A673 (cell line): ENCODE results near the gene FDXR.

Experiments
- EZH2 ChIP-seq: fragments of 200-600 bp; sonication (generic); IDR thresholded peaks from 2 replicates; pipeline ENCODE4 v1.6.1; 2017; ENCODE audit warnings: borderline replicate concordance, low read depth, mild to moderate bottlenecking, mixed read lengths, antibody characterized with exemption, low read length; ENCODE audit not compliant: poor library complexity, severe bottlenecking
- TF ChIP-seq, protein P1 (sequence below): fragments of 300-800, 200-600 bp; sonication (generic); conservative IDR thresholded peaks from 2 replicates; pipeline ENCODE4 v1.5.1; 2017; ENCODE audit warnings: low read depth, mild to moderate bottlenecking, antibody characterized with exemption, low read length, moderate library complexity, mixed read lengths

DNA sequence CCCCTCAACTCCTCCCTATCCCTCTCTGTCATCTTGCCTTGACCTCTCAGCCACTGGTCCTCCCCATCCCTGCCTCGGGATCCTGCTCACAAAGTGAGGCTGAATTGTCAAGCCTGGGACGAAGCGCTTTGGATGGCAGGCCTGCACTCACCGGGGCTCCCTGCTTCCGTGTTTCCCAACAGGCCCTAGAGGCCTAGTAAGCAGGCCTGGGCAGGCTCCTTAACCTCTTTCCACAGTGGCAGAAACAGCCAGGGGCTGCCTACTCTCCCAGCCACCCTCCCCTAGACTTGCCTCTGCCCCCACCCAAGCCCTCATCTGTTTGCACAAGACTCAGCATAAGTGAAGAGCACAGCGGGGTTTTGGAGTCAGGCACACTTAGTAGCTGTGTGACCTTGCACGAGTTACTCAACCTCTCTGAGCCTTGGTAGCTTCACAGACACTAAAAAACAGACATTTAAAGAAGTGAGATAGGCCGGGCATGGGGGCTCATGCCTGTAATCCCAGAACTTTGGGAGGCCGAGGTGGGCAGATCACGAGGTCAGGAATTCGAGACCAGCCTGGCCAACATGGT, 25.7 kb upstream of the FDXR start:
- TF ChIP-seq, protein P1, sequence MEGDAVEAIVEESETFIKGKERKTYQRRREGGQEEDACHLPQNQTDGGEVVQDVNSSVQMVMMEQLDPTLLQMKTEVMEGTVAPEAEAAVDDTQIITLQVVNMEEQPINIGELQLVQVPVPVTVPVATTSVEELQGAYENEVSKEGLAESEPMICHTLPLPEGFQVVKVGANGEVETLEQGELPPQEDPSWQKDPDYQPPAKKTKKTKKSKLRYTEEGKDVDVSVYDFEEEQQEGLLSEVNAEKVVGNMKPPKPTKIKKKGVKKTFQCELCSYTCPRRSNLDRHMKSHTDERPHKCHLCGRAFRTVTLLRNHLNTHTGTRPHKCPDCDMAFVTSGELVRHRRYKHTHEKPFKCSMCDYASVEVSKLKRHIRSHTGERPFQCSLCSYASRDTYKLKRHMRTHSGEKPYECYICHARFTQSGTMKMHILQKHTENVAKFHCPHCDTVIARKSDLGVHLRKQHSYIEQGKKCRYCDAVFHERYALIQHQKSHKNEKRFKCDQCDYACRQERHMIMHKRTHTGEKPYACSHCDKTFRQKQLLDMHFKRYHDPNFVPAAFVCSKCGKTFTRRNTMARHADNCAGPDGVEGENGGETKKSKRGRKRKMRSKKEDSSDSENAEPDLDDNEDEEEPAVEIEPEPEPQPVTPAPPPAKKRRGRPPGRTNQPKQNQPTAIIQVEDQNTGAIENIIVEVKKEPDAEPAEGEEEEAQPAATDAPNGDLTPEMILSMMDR, result no peak
- no peak for TF ChIP-seq EZH2
